NCI-H2196 (cell line): ENCODE data around the gene FYB1.
"Not testable (repeated sequence)": the region's sequence is repeated elsewhere in the genome, so short reads cannot be mapped to it uniquely, and the experiment has no call there.

Experiments used
- DNase-seq: peaks from one replicate; lab custom pipeline; 2025; ENCODE audit not compliant: unreplicated experiment; lab: John Stamatoyannopoulos, UW

The FYB1 gene

GRCh38 chr5:39190311-39191102, 28.9 kb downstream of the FYB1 start:
- DNase-seq = no peak

GRCh38 chr5:39189292-39189955, 29.9 kb downstream of the FYB1 start:
- DNase-seq = no peak

- no peak for DNase-seq
Measured at GRCh38 chr5:39187831-39188731, 31.3 kb downstream of the FYB1 start.

- no peak for DNase-seq
Measured at GRCh38 chr5:39186722-39187539, 32.4 kb downstream of the FYB1 start.

GRCh38 chr5:39186289-39186688, 33.1 kb downstream of the FYB1 start:
- DNase-seq = no peak

- DNase-seq = no peak
Measured at GRCh38 chr5:39185761-39186160, 33.6 kb downstream of the FYB1 start.

- not testable (repeated sequence) for DNase-seq
Measured at GRCh38 chr5:39179561-39179960, 39.8 kb downstream of the FYB1 start.

- DNase-seq = no peak
Measured at GRCh38 chr5:39178861-39179260, 40.5 kb downstream of the FYB1 start.

GRCh38 chr5:39178171-39178570, 41.2 kb downstream of the FYB1 start:
- DNase-seq = no peak

GRCh38 chr5:39177631-39177964, 41.8 kb downstream of the FYB1 start:
- DNase-seq = no peak

GRCh38 chr5:39176759-39177630, 42.4 kb downstream of the FYB1 start:
- DNase-seq = no peak

- no peak for DNase-seq
Measured at GRCh38 chr5:39175273-39175955, 43.9 kb downstream of the FYB1 start.

- no peak for DNase-seq
Measured at GRCh38 chr5:39173069-39173468, 46.3 kb downstream of the FYB1 start.

- no peak for DNase-seq
Measured at GRCh38 chr5:39172593-39172992, 46.8 kb downstream of the FYB1 start.

- no peak for DNase-seq
Measured at GRCh38 chr5:39171647-39172046, 47.7 kb downstream of the FYB1 start.

- no peak for DNase-seq
Measured at GRCh38 chr5:39169081-39169480, 50.3 kb downstream of the FYB1 start.

GRCh38 chr5:39167972-39168342, 51.4 kb downstream of the FYB1 start:
- DNase-seq = no peak

- DNase-seq = no peak
Measured at GRCh38 chr5:39167141-39167971, 52.0 kb downstream of the FYB1 start.
